ENCODE measurements around the gene RBM46. TPM values are rescaled to one million over a fixed set of nuclear protein-coding genes. Genes with fewer than 3 reads are reported as not detected.

RBM46 gene
- total and polyA plus RNA-seq, 10 of the 15 experiments (the other 5 are each of a cell fraction or from before 2014, with no cell fraction given) = not detected

DNA sequence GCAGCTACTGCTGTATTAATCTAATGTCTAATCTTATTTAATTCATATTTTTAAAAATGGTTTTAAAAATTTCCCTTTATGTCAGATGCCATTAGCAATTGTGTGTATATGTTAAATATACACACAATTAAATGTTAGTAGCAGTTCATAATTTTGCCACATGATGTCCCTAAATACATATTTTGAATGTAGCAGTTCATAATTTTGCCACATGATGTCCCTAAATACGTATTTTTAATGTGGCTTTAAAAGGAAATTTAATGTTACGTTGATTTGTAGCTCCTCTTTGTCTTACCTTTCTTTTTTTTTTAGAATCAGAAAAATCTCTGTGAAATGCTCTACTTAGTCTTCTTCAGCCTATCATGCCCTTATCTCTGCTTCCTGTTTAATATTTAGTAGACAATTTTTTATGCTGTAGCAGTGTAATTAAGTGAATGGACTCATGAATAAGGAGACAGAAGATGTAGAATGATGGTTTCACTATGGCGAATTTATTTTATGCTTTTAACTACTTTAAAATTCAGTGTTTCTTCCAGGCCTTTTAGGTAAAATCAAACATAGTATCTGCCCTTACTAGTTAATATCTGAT lies 26.1 kb downstream of the RBM46 start:
- ATAC-seq = peak; percentile 51; the same call in 2 of the 3 replicates
- ChIA-PET POLR2A (no interaction called here), SMC1A (ENCODE audit: uncharacterized antibody, unreplicated experiment) (interaction anchor here (0.9 to 1.3 kb wide), 3 partner anchors 10 to 30 kb away, joined by 3 to 7 read pairs (median 5); no protein-coding TSS in a partner anchor), CTCF (interaction anchor here (0.7 to 2.0 kb wide), 8 partner anchors 12 to 567 kb away, joined by 3 to 8 read pairs (median 4); no protein-coding TSS in a partner anchor), RAD21 (ENCODE audit: unreplicated experiment) (interaction anchor here (0.7 kb wide), 1 partner anchor 568 kb away, joined by 3 read pairs; no protein-coding TSS in a partner anchor)
- no TSS peak for BruUV-seq (replicated peaks)
- no peaks in the 10 kb centered on the region for H3K27me3 ChIP-seq (replicated peaks in 1 of 2; ENCODE audit: control insufficient read depth in 2 of 2, insufficient read depth in 2 of 2, low read length in 1 of 2)
- no peaks in the 10 kb centered on the region for H3K4me1 ChIP-seq (ENCODE audit: control insufficient read depth, insufficient read depth, low read length)
- H3K36me3 ChIP-seq (ENCODE audit: control insufficient read depth in 2 of 2, insufficient read depth in 2 of 2, low read length in 1 of 2) = no peaks in the 10 kb centered on the region
- 0% methylated on average over 3 of the region's 3 CpGs for WGBS (ENCODE audit: insufficient coverage, insufficient replicate concordance, low lambda C conversion rate, missing lambda C conversion rate)
- no peaks in the 10 kb centered on the region for H3K79me2 ChIP-seq (ENCODE audit: control insufficient read depth, insufficient read depth, low read length)
- in situ Hi-C loops (cut with MboI) (loop anchor here (25.0 kb wide), 1 partner anchor 980 kb away; no protein-coding TSS in a partner anchor), intact Hi-C loops (cut with micrococcal nuclease; ENCODE audit: unreplicated experiment) (loop anchor here (5.0 kb wide), 3 partner anchors 545 to 980 kb away; no protein-coding TSS in a partner anchor)
- FAIRE-seq = peak; percentile 84
- TF ChIP-seq EED (IDR thresholded peaks at IDR 0.05; ENCODE audit: low read depth) (no peak), MXI1 (IDR thresholded peaks at IDR 0.05; ENCODE audit: low read depth, low read length) (no peak), POLR2A (IDR thresholded peaks at IDR 0.05; ENCODE audit: low read depth, low read length) (no peak), ZNF592 (IDR thresholded peaks at IDR 0.05) (0 out of 2 replicates have a peak, but pooled peaks have one; percentile 52), NR2C1 (IDR thresholded peaks at IDR 0.05) (no peak), SMC3 (IDR thresholded peaks at IDR 0.05; ENCODE audit: borderline replicate concordance, low read length) (peak; percentile 72), RAD51 (IDR thresholded peaks at IDR 0.05) (no peak), CTCF (IDR thresholded peaks at IDR 0.05 in 2 of 3, conservative IDR thresholded peaks at IDR 0.05 in 1 of 3; ENCODE audit: control insufficient read depth in 2 of 3, extremely low read depth in 1 of 3, insufficient read depth in 1 of 3, low read depth in 3 of 3, low read length in 3 of 3) (peak; percentile 37 to 76 (median 66); a peak in 5 of 6 replicates), CHD4 (IDR thresholded peaks at IDR 0.05) (no peak), ZBTB33 (IDR thresholded peaks at IDR 0.05) (no peak), FOXK2 (IDR thresholded peaks at IDR 0.05) (no peak), ZNF274 (IDR thresholded peaks at IDR 0.05; ENCODE audit: insufficient read depth, insufficient read length) (no peak), MTA2 (IDR thresholded peaks at IDR 0.05; ENCODE audit: low read depth) (no peak), RAD21 (IDR thresholded peaks at IDR 0.05; ENCODE audit: insufficient read depth, low read depth, low read length) (peak; percentile 55)
- TF ChIP-seq, protein P1, sequence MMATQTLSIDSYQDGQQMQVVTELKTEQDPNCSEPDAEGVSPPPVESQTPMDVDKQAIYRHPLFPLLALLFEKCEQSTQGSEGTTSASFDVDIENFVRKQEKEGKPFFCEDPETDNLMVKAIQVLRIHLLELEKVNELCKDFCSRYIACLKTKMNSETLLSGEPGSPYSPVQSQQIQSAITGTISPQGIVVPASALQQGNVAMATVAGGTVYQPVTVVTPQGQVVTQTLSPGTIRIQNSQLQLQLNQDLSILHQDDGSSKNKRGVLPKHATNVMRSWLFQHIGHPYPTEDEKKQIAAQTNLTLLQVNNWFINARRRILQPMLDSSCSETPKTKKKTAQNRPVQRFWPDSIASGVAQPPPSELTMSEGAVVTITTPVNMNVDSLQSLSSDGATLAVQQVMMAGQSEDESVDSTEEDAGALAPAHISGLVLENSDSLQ (IDR thresholded peaks at IDR 0.05) = no peak
- H3K4me2 ChIP-seq (ENCODE audit: control insufficient read depth, insufficient read depth) = no peak overlapping the region
- no peak overlapping the region for H3K27ac ChIP-seq (ENCODE audit: control insufficient read depth, insufficient read depth)
- DNase-seq (ENCODE audit: low read depth, low spot score) = peak; percentile 2
- H3K4me3 ChIP-seq = no peak overlapping the region
- H2AFZ ChIP-seq (ENCODE audit: control insufficient read depth, low read depth, low read length) = no peak overlapping the region
- H3K9ac ChIP-seq (ENCODE audit: control insufficient read depth, insufficient read depth, low read length) = no peak overlapping the region
- no peaks in the 10 kb centered on the region for H4K20me1 ChIP-seq (ENCODE audit: control insufficient read depth, insufficient read depth)
- no peaks in the 10 kb centered on the region for H3K9me3 ChIP-seq (replicated peaks; ENCODE audit: control insufficient read depth, insufficient read depth, low read length)
